Cardiac fibroblast (primary cell): Measurements from ENCODE around the gene DLX3.

ENCODE experiments used
- DNase-seq, 2 donors: peaks; one replicate each; pipeline versions ENCODE4 v3.0.0 to v3.0.0-alpha.2; 2010; ENCODE audit warnings: low read depth in 2 of 2
- H3K4me3 ChIP-seq, 2 donors: replicated peaks in 1 of 2; 1 replicate in 1 of 2; 2 replicates in 1 of 2; pipeline ENCODE4 v1.5.1; 2011; ENCODE audit warnings: low read depth in 2 of 2, low read length in 2 of 2, mild to moderate bottlenecking in 2 of 2, moderate library complexity in 1 of 2
- CTCF ChIP-seq: IDR thresholded peaks from one replicate; pipeline ENCODE4 v1.5.1; 2011; ENCODE audit warnings: low read depth, mild to moderate bottlenecking, low read length, inconsistent platforms

The DLX3 gene

GRCh38 chr17:50024808-50025207 lies 29.8 kb upstream of the DLX3 start:
- no peak for TF ChIP-seq CTCF

DNA sequence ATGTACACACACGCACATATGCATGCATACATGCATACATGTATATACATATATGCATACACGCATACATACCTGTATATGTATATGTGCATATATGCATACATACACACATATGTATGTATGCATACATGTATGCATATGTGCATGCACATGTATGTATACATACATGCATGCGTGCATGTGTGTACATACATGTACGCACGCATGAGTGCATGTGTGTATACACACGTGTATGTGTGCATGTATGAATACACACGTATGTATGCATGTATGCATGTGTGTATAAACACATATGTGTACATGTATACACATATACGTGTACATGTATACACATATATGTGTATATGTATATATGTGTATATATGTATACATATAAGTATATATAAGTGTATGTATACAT lies 28.5 kb upstream of the DLX3 start:
- no peak for DNase-seq
- H3K4me3 ChIP-seq, result no peak overlapping the region
- TF ChIP-seq CTCF, result no peak

More at GRCh38 chr17:50024808-50025207, 29.8 kb upstream of the DLX3 start:
- H3K4me3 ChIP-seq, result no peak overlapping the region
- no peak for DNase-seq

DNA sequence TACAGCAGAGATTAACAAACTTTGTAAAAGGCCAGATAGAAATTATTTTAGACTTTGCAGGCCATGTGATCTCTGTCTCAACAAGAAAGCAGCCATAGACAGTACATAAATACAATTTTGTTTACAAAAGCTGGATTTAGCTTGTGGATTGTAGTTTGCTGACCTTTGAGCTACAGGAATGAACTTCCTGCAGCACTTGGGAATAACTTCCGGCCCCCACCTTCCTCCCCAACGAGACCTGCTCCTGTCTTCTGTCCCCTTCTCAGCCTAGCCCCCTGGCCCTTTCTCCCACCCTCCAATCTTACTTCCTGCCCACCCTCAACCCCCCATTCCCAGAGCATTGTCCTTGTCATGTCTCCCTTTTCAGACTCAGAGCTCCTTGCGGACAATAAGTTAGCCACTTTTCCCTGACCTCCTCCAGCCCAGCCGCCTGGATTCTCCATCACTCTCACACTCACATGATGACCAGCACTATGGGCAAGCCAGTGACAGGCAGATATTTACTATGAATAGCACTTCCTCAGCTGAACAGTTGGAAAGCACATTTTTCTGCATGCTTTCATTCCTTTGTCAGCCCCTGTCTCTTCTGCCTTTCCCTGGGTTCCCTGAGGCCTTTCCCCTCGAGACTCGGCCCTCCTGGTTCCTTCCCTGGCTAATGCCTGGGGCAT lies 27.6 kb upstream of the DLX3 start:
- no peak overlapping the region for H3K4me3 ChIP-seq
- TF ChIP-seq CTCF, result no peak
- DNase-seq, result no peak

DNA sequence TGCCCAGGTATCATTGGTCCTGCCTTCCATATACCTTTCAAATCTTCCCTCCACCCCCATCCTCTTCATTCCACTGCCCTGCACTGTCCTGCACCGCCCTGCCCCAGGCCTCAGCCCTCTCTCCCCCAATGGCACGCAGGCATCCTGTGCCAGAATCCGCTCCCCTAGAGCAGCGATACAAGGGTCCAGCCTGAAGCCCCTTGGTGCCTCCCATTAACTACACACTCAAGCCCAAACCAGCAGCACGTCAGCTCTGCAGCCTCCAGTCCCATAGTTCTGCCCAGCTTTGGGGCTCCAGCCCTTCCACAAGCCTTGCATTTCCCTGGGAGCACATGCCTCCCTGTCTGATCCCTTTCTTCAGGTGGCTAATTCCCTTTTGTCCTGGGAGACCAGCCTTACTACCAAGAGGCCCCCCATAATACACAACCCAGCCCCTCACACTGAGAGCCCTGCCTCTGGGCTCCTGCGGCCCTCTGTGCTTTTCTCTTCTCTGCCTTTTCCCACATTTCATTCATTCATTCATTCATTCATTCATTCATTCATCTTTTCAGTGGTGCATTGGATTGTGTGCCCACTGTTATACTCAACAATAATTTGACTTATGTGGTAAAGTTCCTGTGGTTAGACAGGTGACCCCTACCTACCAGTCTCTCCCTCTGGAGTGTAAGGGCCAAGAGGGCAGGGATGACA lies 26.8 kb upstream of the DLX3 start:
- no peak overlapping the region for H3K4me3 ChIP-seq
- TF ChIP-seq CTCF, result no peak
- no peak for DNase-seq

- DNase-seq, result no peak
- TF ChIP-seq CTCF, result no peak
- no peak overlapping the region for H3K4me3 ChIP-seq
These were observed 26.0 kb upstream of the DLX3 start for GRCh38 chr17:50020841-50021599.

- no peak overlapping the region for H3K4me3 ChIP-seq
- no peak for TF ChIP-seq CTCF
- no peak for DNase-seq
These were observed 23.9 kb upstream of the DLX3 start for GRCh38 chr17:50018909-50019308.
